IPS-11a (cell line): Measurements from ENCODE around the gene GLT1D1.

Experiments used
- H3K4me3 ChIP-seq: one replicate; pipeline ENCODE4 v1.5.1; 2013; ENCODE audit warnings: low read depth, low read length, control low read depth

The GLT1D1 gene

DNA sequence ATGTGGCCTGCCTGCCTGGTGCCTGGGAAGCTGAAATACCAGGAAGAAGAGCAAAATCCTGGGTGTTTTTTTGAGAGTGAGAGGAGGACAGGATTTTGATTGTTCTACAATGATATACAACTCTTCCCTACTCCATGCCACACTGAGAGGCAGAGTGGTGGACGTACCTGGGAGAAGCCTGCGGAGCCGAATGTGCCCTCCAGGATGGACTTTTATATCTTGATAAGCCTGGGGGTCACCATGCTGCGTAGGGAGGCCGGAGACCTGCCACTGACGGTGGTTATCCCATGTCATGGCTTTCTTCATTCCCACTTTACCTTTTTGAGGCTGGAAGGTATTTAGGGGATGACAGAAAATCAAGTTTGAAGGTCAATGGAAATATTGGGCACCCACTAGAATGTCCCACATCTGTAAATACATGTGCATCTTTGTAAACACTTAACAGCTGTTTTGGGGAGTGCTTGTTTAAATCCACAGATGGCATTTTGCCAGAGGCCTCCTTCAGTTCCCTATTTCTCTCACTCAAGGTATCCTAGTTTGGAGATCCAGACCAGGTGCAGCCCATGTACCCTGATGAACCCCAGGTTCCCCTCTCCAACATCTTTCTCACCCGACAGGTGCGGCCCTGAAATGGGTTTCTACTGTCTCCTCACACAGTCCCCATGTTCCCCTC, 1.1 kb upstream of the GLT1D1 start:
- no peak overlapping the region for H3K4me3 ChIP-seq

GRCh38 chr12:128853600-128854197, 421 bp downstream of the GLT1D1 start:
- peak overlapping the region; percentile 61 for H3K4me3 ChIP-seq

- H3K4me3 ChIP-seq: no peak overlapping the region
Observed at GRCh38 chr12:128856035-128856790, 2.9 kb downstream of the GLT1D1 start.

DNA sequence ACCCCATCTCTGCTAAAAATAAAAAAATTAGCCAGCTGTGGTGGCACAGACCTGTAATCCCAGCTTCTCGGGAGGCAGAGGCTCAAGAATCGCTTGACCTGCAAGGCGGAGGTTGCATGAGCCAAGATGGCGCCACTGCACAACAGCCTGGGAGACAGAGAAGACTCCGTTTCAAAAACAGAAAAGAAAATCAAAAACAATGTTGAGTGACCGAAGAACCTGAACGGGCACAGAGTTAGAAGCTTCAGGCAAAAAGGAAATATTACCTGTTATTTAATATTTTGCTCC, 3.5 kb downstream of the GLT1D1 start:
- no peak overlapping the region for H3K4me3 ChIP-seq

GRCh38 chr12:128857133-128857763, 4.0 kb downstream of the GLT1D1 start:
- H3K4me3 ChIP-seq: no peak overlapping the region

DNA sequence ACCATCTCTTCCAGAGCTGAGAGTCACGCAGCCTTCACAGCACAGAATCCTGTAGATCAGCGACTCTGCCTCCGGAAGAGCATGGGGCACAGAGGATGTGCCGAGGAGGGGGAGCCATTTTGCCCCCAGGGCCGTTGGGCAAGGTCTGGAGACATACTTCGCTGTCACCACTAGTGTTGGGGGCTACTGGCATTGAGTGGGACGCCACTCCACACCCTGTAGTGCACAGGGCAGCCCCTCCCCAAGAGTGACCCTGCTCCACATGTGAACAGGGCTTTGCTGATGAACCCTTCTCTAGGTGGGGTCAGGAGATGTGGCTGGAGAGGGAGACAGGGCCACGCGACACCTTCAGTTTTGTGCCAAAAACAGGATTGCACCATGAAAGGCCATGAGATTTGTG, 6.0 kb downstream of the GLT1D1 start:
- no peak overlapping the region for H3K4me3 ChIP-seq

DNA sequence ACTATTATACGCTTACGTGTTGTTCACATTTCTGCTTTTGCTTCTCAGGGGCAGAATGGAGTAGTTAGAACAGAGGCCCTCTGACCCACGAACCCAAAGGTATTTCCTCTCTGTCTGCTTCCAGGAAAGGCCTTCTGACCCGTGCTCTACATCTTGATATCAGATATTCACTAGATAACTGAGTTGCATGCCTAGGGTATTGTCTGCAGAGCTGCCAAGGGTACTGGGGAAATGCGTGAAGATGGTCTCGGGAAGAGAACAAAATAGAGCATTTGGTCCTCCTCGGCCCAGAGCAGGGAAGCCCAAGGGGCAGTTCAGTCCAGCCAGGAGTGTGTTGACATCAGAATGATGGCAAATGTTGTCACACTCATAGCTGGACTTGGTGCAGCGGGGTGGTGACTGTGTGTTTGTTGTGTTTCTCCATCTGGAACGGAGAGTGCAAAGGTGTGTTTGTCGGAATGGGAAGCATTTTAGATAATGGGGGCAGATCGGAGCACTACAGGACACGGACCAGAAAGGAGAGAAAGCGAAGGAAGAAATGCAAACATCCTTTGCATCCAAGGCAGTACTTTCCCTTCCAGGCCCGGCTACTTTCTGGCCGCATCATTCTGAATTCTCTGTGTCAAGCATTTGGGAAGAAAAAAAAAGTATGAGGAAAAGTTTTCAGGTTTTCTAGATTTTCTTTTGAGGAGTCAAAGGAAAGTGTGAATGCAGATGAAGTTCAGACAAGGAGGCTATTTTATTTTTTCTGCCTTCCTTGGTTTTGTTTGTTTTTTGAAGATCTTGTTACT, 8.1 kb downstream of the GLT1D1 start:
- H3K4me3 ChIP-seq: no peak overlapping the region

- no peak overlapping the region for H3K4me3 ChIP-seq
Observed at GRCh38 chr12:128863957-128864356, 10.7 kb downstream of the GLT1D1 start.

- no peak overlapping the region for H3K4me3 ChIP-seq
Observed at GRCh38 chr12:128864516-128865186, 11.4 kb downstream of the GLT1D1 start.

GRCh38 chr12:128867466-128867865, 14.2 kb downstream of the GLT1D1 start:
- H3K4me3 ChIP-seq: no peak overlapping the region

DNA sequence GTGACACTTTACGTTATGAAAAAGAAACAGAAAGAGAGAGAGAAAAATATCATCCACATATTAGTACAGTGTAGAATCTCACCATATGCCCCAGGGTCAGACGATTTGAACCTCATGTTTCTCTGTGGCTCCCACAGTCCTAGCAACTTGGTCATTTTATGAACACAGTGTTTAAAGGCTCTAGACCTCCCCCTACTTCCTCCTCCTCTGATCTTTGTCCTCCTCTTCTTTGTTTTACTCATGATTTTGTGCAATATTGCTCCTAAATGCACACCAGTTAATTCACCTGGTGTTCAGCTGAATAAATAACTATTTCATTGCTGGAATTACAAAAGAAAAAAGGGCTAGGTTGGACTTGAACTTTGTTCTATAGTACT, 18.2 kb downstream of the GLT1D1 start:
- no peak overlapping the region for H3K4me3 ChIP-seq

GRCh38 chr12:128872303-128872702, 19.0 kb downstream of the GLT1D1 start:
- no peak overlapping the region for H3K4me3 ChIP-seq

DNA sequence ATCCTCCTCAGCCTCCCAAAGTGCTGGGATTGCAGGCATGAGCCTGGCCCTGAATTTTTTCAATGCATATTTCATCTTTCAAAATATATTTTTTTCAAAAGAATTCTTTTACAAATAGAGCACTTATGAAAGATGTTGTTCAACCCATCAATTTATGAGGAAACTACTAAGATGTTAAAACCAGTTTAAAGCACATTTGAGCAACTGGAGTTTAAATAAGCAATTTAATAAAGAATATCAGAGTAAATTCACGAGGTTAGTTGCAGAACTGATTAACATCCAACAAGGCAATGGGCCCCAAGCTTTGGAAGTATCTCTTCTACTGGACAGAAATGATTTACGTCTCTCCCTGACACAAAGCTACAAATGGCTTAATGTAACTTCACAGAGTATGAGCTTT, 23.3 kb downstream of the GLT1D1 start:
- H3K4me3 ChIP-seq: no peak overlapping the region

DNA sequence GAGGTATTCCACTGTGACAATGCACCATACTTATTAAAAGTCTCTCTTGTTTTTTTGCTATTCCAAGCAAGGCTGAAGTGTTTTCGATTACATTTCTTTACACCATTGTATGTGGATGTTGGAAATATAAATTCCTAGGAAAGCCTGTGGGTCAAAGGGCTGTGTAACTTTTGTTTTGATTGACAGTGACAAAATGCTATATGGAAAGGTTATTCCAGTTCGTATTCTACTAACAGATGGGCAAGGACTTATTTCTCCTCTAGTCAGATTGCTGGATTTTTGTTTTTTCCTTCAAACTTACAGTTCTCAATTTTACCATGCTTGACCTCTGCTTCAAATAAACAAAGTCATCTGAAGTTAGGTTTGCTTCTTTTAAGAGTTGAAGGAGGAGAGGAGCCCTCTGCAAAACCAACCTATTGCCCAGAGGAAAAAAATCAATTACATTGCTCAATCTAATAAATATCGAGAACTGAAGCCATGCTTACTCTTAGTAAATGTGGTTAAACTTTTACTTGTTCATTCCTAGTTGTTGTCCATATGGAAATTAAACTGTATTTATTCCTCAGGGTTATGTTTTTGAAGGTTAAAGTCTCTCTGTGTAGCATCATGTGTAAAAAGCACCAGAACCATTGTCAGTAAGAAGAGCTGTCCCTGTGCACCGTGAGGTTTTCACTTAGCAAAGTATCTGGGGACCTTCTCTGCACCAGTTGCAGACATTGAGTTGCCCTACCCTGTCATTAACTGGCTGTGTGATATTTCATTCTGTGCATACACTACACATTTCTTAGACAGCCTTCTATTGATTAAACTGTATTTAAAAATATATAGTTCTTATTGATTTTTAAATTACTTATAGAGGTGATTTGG, 26.9 kb downstream of the GLT1D1 start:
- no peak overlapping the region for H3K4me3 ChIP-seq

- H3K4me3 ChIP-seq: no peak overlapping the region
Observed at GRCh38 chr12:128891856-128892255, 38.6 kb downstream of the GLT1D1 start.

DNA sequence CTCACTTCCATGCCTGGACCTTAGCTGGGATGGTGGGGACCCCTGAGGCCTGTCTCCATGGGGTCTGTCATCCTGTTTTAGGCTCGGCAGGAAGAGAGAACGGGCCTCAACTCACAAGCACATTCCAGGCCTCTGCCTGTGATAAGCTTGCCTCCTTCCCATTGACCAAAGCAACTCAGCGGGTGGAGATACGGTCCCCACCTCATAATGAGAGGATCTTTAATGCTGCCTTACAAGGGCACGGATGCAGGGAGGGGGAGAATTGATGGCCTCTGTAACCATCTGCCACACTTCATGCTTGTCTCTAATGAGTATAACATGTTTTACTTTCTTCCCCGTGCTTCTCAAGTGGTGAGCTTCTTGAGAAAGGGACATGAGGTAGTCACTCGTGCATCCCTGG, 50.0 kb downstream of the GLT1D1 start:
- no peak overlapping the region for H3K4me3 ChIP-seq

DNA sequence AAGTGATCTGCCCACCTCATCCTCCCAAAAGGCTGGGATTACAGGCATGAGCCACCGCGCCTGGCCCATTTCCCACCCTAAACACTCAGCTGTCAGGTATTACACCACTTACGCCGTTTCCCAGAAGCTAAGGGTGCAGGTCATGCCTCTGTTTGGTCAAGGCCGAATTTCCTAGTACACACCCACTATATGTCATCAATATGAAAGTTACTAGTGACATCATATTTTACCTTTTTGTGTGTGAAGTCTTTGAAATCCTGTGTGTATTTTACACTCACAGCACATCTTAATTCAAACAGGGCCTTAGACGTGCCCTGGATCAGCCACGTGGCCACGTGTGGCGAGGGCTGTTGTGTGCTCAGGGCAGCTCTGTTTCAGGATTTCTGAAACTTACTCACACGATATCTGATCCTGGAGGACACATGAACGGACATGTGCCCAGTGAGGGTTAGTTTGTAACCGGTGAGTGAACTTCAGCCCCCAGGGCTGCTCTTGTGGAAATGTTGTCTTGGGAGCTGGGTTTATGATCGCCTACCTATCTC, 51.8 kb downstream of the GLT1D1 start:
- H3K4me3 ChIP-seq: no peak overlapping the region

GRCh38 chr12:128906485-128907137, 53.3 kb downstream of the GLT1D1 start:
- H3K4me3 ChIP-seq: no peak overlapping the region

DNA sequence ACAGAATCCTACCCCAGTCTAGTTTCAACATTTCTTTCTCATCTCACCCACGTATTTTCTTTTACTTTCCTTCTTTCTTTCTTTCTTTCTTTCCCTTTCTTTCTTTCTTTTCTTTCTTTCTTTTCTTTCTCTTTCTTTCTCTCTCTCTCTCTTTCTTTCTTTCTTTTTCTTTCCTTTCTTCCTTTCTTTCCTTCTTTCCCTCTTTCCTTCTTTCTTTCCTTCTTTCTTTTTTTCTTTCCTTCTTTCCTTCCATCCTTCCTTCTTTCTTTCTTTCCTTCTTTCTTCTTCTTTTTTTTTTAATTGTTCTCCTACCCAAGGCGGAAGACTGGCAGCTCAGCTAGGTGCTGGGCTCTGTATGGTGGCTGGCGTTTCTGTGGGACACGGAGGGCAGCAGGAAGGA, 55.0 kb downstream of the GLT1D1 start:
- no peak overlapping the region for H3K4me3 ChIP-seq
